Suprapubic skin (tissue), 4 donors: ENCODE data around the gene PNLIPRP3. TPM values are rescaled to one million over a fixed set of nuclear protein-coding genes. Genes with fewer than 3 reads are reported as not detected.

ENCODE experiments used
- DNase-seq, 2 donors: peaks; one replicate each; pipeline ENCODE4 v3.0.0-alpha.2; 2019; ENCODE audit warnings: low spot score in 2 of 2
- H3K27ac ChIP-seq: fragments of 200-600 bp; sonication (generic); one replicate; pipeline ENCODE4 v1.5.1; 2019
- H3K27me3 ChIP-seq: fragments of 200-600 bp; sonication (generic); one replicate; pipeline ENCODE4 v1.5.1; 2019
- H3K36me3 ChIP-seq: fragments of 200-600 bp; sonication (generic); one replicate; pipeline ENCODE4 v1.5.1; 2019
- H3K4me1 ChIP-seq: fragments of 200-600 bp; sonication (generic); one replicate; pipeline ENCODE4 v1.5.1; 2019
- H3K4me3 ChIP-seq: fragments of 200-600 bp; sonication (generic); one replicate; pipeline ENCODE4 v1.5.1; 2019; ENCODE audit warnings: mild to moderate bottlenecking
- H3K9me3 ChIP-seq: fragments of 200-600 bp; sonication (generic); one replicate; pipeline ENCODE4 v1.5.1; 2019
- EP300 ChIP-seq: sonication (generic); formaldehyde crosslinking; IDR thresholded peaks from one replicate; pipeline ENCODE4 v1.6.1; 2017; ENCODE audit warnings: antibody characterized with exemption
- POLR2A ChIP-seq, 2 donors: fragments of 450-650 bp; IDR thresholded peaks; one replicate each; pipeline ENCODE4 v1.6.1; 2017; ENCODE audit warnings: antibody characterized with exemption in 2 of 2, mild to moderate bottlenecking in 2 of 2, moderate library complexity in 2 of 2
- POLR2AphosphoS5 ChIP-seq, 3 donors: sonication (generic); formaldehyde crosslinking; IDR thresholded peaks; one replicate each; pipeline ENCODE4 v1.6.1; 2017; ENCODE audit warnings: antibody characterized with exemption in 3 of 3
- WGBS: methylation state at CpG from one replicate; pipeline ENCODE4 v1.1.5; 2018; 5-methylcytosine and 5-hydroxymethylcytosine counted together
- total RNA-seq, 4 donors: library from RNA; depleted of rRNA; stranded (reverse); fragments of >200 nt; gene quantifications; one replicate each; pipeline ENCODE4 v1.1.0, GENCODE V29; 2016
- TF ChIP-seq, protein P1 (sequence below), 2 donors: fragments of 200-600 bp in 1 of 2; fragments of 450-650 bp in 1 of 2; sonication (generic) in 1 of 2; IDR thresholded peaks; one replicate each; pipeline ENCODE4 v1.5.1; 2016 to 2019; ENCODE audit warnings: antibody characterized with exemption in 2 of 2, mild to moderate bottlenecking in 1 of 2, moderate library complexity in 1 of 2

PNLIPRP3 gene
- total RNA-seq, 4 donors from 2014 or later, result 27.4 to 53.9 (median 48.8) TPM

DNA sequence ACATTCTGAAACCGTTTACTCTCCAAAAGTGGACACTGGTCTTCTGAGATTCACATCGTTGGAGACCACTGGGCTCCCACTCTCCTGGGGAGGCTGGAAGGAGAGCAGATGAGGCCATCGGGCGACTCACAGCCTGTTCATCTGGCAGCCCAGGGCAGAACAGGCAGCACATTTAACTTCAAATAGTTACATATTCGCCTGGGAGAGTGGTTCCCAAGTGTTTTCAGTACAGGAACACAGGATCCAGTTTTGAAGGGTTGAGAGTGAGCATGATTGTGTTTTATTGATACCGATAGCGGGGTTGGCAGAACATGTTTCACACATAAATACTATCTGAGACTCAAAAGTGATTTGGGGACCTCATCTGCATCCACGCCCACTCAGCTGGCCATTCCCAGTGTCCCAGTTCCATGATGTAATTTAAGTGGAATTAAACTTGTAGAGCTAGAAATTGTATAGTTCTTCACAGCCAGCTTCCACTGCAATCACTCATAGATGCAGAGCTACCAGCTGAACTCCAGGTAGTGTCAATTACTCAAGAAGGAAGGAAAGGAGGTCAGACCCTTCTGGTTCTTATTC is 95.2 kb downstream of the PNLIPRP3 start:
- TF ChIP-seq, protein P1, sequence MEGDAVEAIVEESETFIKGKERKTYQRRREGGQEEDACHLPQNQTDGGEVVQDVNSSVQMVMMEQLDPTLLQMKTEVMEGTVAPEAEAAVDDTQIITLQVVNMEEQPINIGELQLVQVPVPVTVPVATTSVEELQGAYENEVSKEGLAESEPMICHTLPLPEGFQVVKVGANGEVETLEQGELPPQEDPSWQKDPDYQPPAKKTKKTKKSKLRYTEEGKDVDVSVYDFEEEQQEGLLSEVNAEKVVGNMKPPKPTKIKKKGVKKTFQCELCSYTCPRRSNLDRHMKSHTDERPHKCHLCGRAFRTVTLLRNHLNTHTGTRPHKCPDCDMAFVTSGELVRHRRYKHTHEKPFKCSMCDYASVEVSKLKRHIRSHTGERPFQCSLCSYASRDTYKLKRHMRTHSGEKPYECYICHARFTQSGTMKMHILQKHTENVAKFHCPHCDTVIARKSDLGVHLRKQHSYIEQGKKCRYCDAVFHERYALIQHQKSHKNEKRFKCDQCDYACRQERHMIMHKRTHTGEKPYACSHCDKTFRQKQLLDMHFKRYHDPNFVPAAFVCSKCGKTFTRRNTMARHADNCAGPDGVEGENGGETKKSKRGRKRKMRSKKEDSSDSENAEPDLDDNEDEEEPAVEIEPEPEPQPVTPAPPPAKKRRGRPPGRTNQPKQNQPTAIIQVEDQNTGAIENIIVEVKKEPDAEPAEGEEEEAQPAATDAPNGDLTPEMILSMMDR (IDR thresholded peaks at IDR 0.05), result no peak
- no peak for TF ChIP-seq POLR2A (IDR thresholded peaks at IDR 0.05)
- no peak for TF ChIP-seq EP300
- no peak for TF ChIP-seq POLR2AphosphoS5 (IDR thresholded peaks at IDR 0.05)
- Histone ChIP-seq H3K9me3 (no peaks in the 10 kb centered on the region), H3K27ac (no peak overlapping the region), H3K36me3 (no peaks in the 10 kb centered on the region), H3K27me3 (peaks cover 11% of the 10 kb centered on the region), H3K4me1 (no peaks in the 10 kb centered on the region), H3K4me3 (no peak overlapping the region)
- DNase-seq, result no peak
- 77% methylated on average over 8 of the region's 8 CpGs for WGBS

DNA sequence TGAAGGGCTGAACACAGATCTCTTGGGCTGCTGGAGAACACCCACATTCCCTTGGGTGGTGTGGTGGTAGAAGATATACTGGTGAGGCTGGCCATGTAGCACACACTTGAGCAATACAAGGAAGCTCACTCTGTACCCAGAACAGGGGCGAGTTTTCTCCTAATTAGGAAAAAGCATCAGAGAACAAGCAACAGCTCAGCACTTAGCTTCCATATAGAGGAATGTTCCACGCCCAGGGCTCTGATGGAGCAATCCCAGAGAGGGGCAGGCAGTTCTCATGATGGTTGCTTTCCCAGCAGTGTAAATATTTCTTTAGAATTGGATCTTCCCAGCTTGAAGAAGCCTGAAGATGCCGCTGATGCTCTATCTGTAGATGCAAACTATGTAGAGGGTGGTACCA is 97.1 kb downstream of the PNLIPRP3 start:
- Histone ChIP-seq H3K27me3 (peaks cover 11% of the 10 kb centered on the region), H3K27ac (no peak overlapping the region), H3K36me3 (no peaks in the 10 kb centered on the region), H3K4me3 (no peak overlapping the region), H3K4me1 (no peaks in the 10 kb centered on the region), H3K9me3 (no peaks in the 10 kb centered on the region)
- TF ChIP-seq EP300 (no peak), POLR2A (IDR thresholded peaks at IDR 0.05) (no peak), POLR2AphosphoS5 (IDR thresholded peaks at IDR 0.05) (no peak)
- TF ChIP-seq, protein P1 (IDR thresholded peaks at IDR 0.05), result no peak
- 78% methylated on average over 3 of the region's 3 CpGs for WGBS
- no peak for DNase-seq

DNA sequence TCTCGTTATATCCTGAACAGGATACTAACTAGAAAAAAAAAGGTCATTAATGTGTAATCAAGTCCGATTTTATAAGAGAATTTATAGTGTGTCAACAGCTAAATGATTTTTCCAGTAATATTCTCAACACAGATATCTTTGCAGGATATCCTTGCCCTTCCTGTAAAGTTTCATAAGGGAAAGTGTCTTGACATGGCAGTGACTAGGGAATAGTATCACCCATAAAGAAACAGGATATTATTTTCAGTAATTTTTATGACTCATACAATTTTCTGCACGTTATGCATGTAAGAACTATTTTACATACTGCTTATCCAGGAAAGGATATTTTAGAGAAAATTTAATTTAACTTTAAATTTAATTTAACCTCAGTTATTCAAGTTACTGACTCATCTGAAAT is 98.6 kb downstream of the PNLIPRP3 start:
- 52% methylated on average over 3 of the region's 3 CpGs for WGBS
- TF ChIP-seq EP300, result no peak
- no peak for TF ChIP-seq POLR2AphosphoS5 (IDR thresholded peaks at IDR 0.05)
- no peak for TF ChIP-seq POLR2A (IDR thresholded peaks at IDR 0.05)
- TF ChIP-seq, protein P1 (IDR thresholded peaks at IDR 0.05), result no peak
- Histone ChIP-seq H3K9me3 (peaks cover 5% of the 10 kb centered on the region), H3K27me3 (peaks cover 11% of the 10 kb centered on the region), H3K4me1 (no peaks in the 10 kb centered on the region), H3K36me3 (no peaks in the 10 kb centered on the region), H3K27ac (no peak overlapping the region), H3K4me3 (no peak overlapping the region)
- no peak for DNase-seq

Other genes with a start within 250 kb of the PNLIPRP3 start
- 10 to 100 TPM; 19.8 to 61.8 (median 25.2) TPM for gene GFRA1, start 154.6 kb upstream of the PNLIPRP3 start, total RNA-seq
- gene CCDC172, start 103.4 kb upstream of the PNLIPRP3 start, total RNA-seq, result not detected
- gene PNLIP, start 118.1 kb downstream of the PNLIPRP3 start, total RNA-seq, result not detected
- gene PNLIPRP1, start 163.1 kb downstream of the PNLIPRP3 start, total RNA-seq, result not detected
- gene PNLIPRP2, start 193.1 kb downstream of the PNLIPRP3 start, total RNA-seq, result not detected